H1 (cell line): ENCODE results near the gene TTC9. TPM values are rescaled to one million over a fixed set of nuclear protein-coding genes. Genes with fewer than 3 reads are reported as not detected.

ENCODE experiments used
- CTCF ChIA-PET: fragments of 300-600 bp; sonication (Branson Sonifier 250); formaldehyde crosslinking; loops from one replicate; lab custom pipeline; 2021; ENCODE audit not compliant: partially characterized antibody; lab: Charles Lee
- POLR2A ChIA-PET: fragments of 300-600 bp; sonication (Branson Sonifier 250); formaldehyde crosslinking; loops from one replicate; lab custom pipeline; 2021; ENCODE audit warnings: inconsistent platforms; ENCODE audit not compliant: partially characterized antibody; lab: Charles Lee
- DNase-seq, 2 experiments: peaks; one replicate each; pipeline versions ENCODE4 v3.0.0 to v3.0.0-alpha.2; 2010 to 2022; ENCODE audit warnings: low spot score in 2 of 2, low read depth in 1 of 2, mixed read lengths in 1 of 2
- FAIRE-seq: peaks from 2 replicates; lab custom pipeline; 2011; peaks lifted over from hg19 to GRCh38; lab: Jason Lieb, UNC
- H2AFZ ChIP-seq: 2 replicates; pipeline ENCODE4 v1.8.1; 2012; ENCODE audit warnings: low read length, inconsistent platforms
- H2AK5ac ChIP-seq: 2 replicates; pipeline ENCODE4 v1.6.1; 2013; ENCODE audit warnings: low read depth, low read length
- H2BK120ac ChIP-seq: replicated peaks from 2 replicates; pipeline ENCODE3; 2013; ENCODE audit warnings: low read depth, low read length, inconsistent platforms
- H2BK12ac ChIP-seq: 2 replicates; pipeline ENCODE4 v1.6.1; 2013; ENCODE audit warnings: low read depth, low read length
- H2BK15ac ChIP-seq: 2 replicates; pipeline ENCODE4 v1.6.1; 2013; ENCODE audit warnings: low read length
- H2BK20ac ChIP-seq: 2 replicates; pipeline ENCODE4 v1.6.1; 2013; ENCODE audit warnings: low read length
- H2BK5ac ChIP-seq: 2 replicates; pipeline ENCODE4 v1.6.1; 2013; ENCODE audit warnings: low read depth, low read length
- H3K14ac ChIP-seq: 2 replicates; pipeline ENCODE4 v1.6.1; 2013; ENCODE audit warnings: inconsistent platforms; ENCODE audit not compliant: insufficient read length
- H3K18ac ChIP-seq: 2 replicates; pipeline ENCODE4 v1.6.1; 2013; ENCODE audit warnings: low read length; ENCODE audit errors: extremely low read depth
- H3K23ac ChIP-seq: 2 replicates; pipeline ENCODE4 v1.6.1; 2013; ENCODE audit warnings: inconsistent platforms; ENCODE audit not compliant: insufficient read length
- H3K23me2 ChIP-seq: 2 replicates; pipeline ENCODE4 v1.6.1; 2013; ENCODE audit warnings: low read depth, low read length
- H3K27ac ChIP-seq: 2 replicates; pipeline ENCODE4 v1.6.1; 2011; ENCODE audit warnings: low read depth, low read length, inconsistent platforms
- H3K27me3 ChIP-seq, 4 experiments: replicated peaks in 1 of 4; 1 replicate in 1 of 4; 2 replicates in 3 of 4; pipeline versions ENCODE4 v1.6.1 to v1.8.1; 2011 to 2013; ENCODE audit warnings: low read length in 3 of 4, mild to moderate bottlenecking in 3 of 4, inconsistent platforms in 2 of 4, mixed read lengths in 2 of 4, moderate library complexity in 1 of 4; ENCODE audit not compliant: control insufficient read depth in 3 of 4, insufficient read depth in 3 of 4; ENCODE audit errors: extremely low read depth in 1 of 4
- H3K36me3 ChIP-seq, 4 experiments: 2 replicates each; pipeline versions ENCODE4 v1.6.1 to v1.8.1; 2011 to 2013; ENCODE audit warnings: mild to moderate bottlenecking in 4 of 4, low read length in 3 of 4, moderate library complexity in 2 of 4, control low read depth in 1 of 4, inconsistent platforms in 1 of 4; ENCODE audit not compliant: insufficient read depth in 4 of 4, control insufficient read depth in 2 of 4
- H3K4ac ChIP-seq: replicated peaks from 2 replicates; pipeline ENCODE3; 2013; ENCODE audit warnings: low read length, low read depth, mixed read lengths, inconsistent platforms; ENCODE audit not compliant: insufficient read length
- H3K4me1 ChIP-seq, 4 experiments: replicated peaks in 1 of 4; 1 replicate in 1 of 4; 2 replicates in 3 of 4; pipeline versions ENCODE4 v1.6.1 to v1.8.1; 2011 to 2013; ENCODE audit warnings: low read length in 3 of 4, inconsistent platforms in 2 of 4, mixed read lengths in 1 of 4; ENCODE audit not compliant: insufficient read depth in 4 of 4, control insufficient read depth in 3 of 4
- H3K4me2 ChIP-seq, 2 experiments: 2 replicates each; pipeline versions ENCODE4 v1.6.1 to v1.8.1; 2011 to 2013; ENCODE audit warnings: low read depth in 2 of 2, low read length in 2 of 2, control low read depth in 1 of 2, inconsistent platforms in 1 of 2, mild to moderate bottlenecking in 1 of 2; ENCODE audit not compliant: insufficient read depth in 1 of 2
- H3K4me3 ChIP-seq, 4 experiments: fragments of 200-600, 300-600 bp in 1 of 4; sonication (generic), shearing (Covaris generic), sonication (Bioruptor Twin) in 1 of 4; 2 replicates each; pipeline versions ENCODE4 v1.5.1 to v1.8.1; 2011 to 2016; ENCODE audit warnings: low read length in 4 of 4, low read depth in 3 of 4, control low read depth in 2 of 4, inconsistent platforms in 2 of 4, mild to moderate bottlenecking in 2 of 4, mixed read lengths in 1 of 4, moderate library complexity in 1 of 4; ENCODE audit not compliant: insufficient read depth in 2 of 4; ENCODE audit errors: extremely low read depth in 1 of 4
- H3K56ac ChIP-seq: replicated peaks from 2 replicates; pipeline ENCODE3; 2013; ENCODE audit warnings: low read depth, mild to moderate bottlenecking, mixed read lengths, low read length, inconsistent platforms; ENCODE audit not compliant: insufficient read length
- H3K79me1 ChIP-seq: 2 replicates; pipeline ENCODE4 v1.6.1; 2013; ENCODE audit warnings: low read depth, low read length, control low read depth
- H3K79me2 ChIP-seq, 2 experiments: 2 replicates each; pipeline versions ENCODE4 v1.6.1 to v1.8.1; 2012 to 2013; ENCODE audit warnings: low read length in 2 of 2, mild to moderate bottlenecking in 2 of 2, inconsistent platforms in 1 of 2; ENCODE audit not compliant: insufficient read depth in 2 of 2, control insufficient read depth in 1 of 2
- H3K9ac ChIP-seq, 4 experiments: replicated peaks in 1 of 4; 1 replicate in 1 of 4; 2 replicates in 3 of 4; pipeline versions ENCODE4 v1.6.1 to v1.8.1; 2011 to 2013; ENCODE audit warnings: low read depth in 3 of 4, low read length in 3 of 4, control low read depth in 2 of 4, mild to moderate bottlenecking in 2 of 4, moderate library complexity in 2 of 4, inconsistent platforms in 1 of 4; ENCODE audit errors: extremely low read depth in 1 of 4
- H3K9me3 ChIP-seq, 2 experiments: 2 replicates each; pipeline versions ENCODE4 v1.6.1 to v1.8.1; 2012 to 2013; ENCODE audit warnings: mild to moderate bottlenecking in 2 of 2, moderate library complexity in 2 of 2, control low read depth in 1 of 2, inconsistent platforms in 1 of 2, low read depth in 1 of 2, low read length in 1 of 2, mixed read lengths in 1 of 2; ENCODE audit not compliant: insufficient read depth in 2 of 2
- H4K20me1 ChIP-seq, 2 experiments: replicated peaks in 1 of 2; 2 replicates each; pipeline versions ENCODE3 to v1.8.1; 2011 to 2013; ENCODE audit warnings: inconsistent platforms in 2 of 2, low read length in 2 of 2, mild to moderate bottlenecking in 1 of 2; ENCODE audit not compliant: insufficient read depth in 2 of 2, control insufficient read depth in 1 of 2
- H4K5ac ChIP-seq: 2 replicates; pipeline ENCODE4 v1.6.1; 2013; ENCODE audit warnings: low read length, low read depth, mixed read lengths, inconsistent platforms; ENCODE audit not compliant: insufficient read length
- H4K8ac ChIP-seq: 2 replicates; pipeline ENCODE4 v1.8.0; 2013; ENCODE audit warnings: mild to moderate bottlenecking, moderate library complexity, low read length, inconsistent platforms; ENCODE audit not compliant: insufficient read depth; ENCODE audit errors: extremely low read depth
- H4K91ac ChIP-seq: replicated peaks from 2 replicates; pipeline ENCODE3; 2013; ENCODE audit warnings: low read length, mixed read lengths, inconsistent platforms; ENCODE audit not compliant: insufficient read length
- CREB1 ChIP-seq: IDR thresholded peaks from 2 replicates; pipeline ENCODE4 v1.6.1; 2012; ENCODE audit warnings: inconsistent platforms
- EP300 ChIP-seq, 2 experiments: IDR thresholded peaks; 1 replicate in 1 of 2; 2 replicates in 1 of 2; pipeline ENCODE4 v1.6.1; 2011 to 2012; ENCODE audit warnings: low read depth in 2 of 2, low read length in 2 of 2, mild to moderate bottlenecking in 2 of 2, borderline replicate concordance in 1 of 2, inconsistent platforms in 1 of 2, moderate library complexity in 1 of 2
- GTF2F1 ChIP-seq: IDR thresholded peaks from 2 replicates; pipeline ENCODE4 v1.6.1; 2012; ENCODE audit warnings: low read depth, low read length, improper control_type of control experiment, borderline replicate concordance
- KDM4A ChIP-seq: IDR thresholded peaks from one replicate; pipeline ENCODE4 v1.7.1; 2012; ENCODE audit warnings: low read depth, mild to moderate bottlenecking, moderate library complexity, low read length, inconsistent platforms; ENCODE audit not compliant: severe bottlenecking
- MAFK ChIP-seq: IDR thresholded peaks from 2 replicates; pipeline ENCODE4 v1.6.1; 2012; ENCODE audit warnings: low read depth, mild to moderate bottlenecking, improper control_type of control experiment, low read length
- NANOG ChIP-seq: IDR thresholded peaks from 2 replicates; pipeline ENCODE4 v1.6.1; 2011; ENCODE audit warnings: low read length, low read depth, mild to moderate bottlenecking, inconsistent platforms; ENCODE audit not compliant: insufficient read depth, poor library complexity, severe bottlenecking
- PHF8 ChIP-seq: fragments of 200-600 bp; sonication (generic); conservative IDR thresholded peaks from 2 replicates; pipeline ENCODE4 v1.7.1; 2012; ENCODE audit warnings: low read depth, mild to moderate bottlenecking, inconsistent platforms, low read length, moderate library complexity
- POLR2A ChIP-seq, 2 experiments: IDR thresholded peaks; 1 replicate in 1 of 2; 2 replicates in 1 of 2; pipeline ENCODE4 v1.6.1; 2011; ENCODE audit warnings: low read depth in 2 of 2, low read length in 2 of 2, mild to moderate bottlenecking in 2 of 2; ENCODE audit errors: control extremely low read depth in 1 of 2
- TCF12 ChIP-seq: IDR thresholded peaks from 2 replicates; pipeline ENCODE4 v1.6.1; 2011; ENCODE audit warnings: low read depth, mild to moderate bottlenecking, low read length
- YY1 ChIP-seq: IDR thresholded peaks from 2 replicates; pipeline ENCODE4 v1.6.1; 2011; ENCODE audit warnings: low read depth, mild to moderate bottlenecking, low read length
- WGBS, 2 experiments: shearing (Covaris generic) in 1 of 2; methylation state at CpG; one replicate each; pipeline versions ENCODE4 v1.1.6 to v1.1.7; 2013 to 2015; ENCODE audit warnings: low lambda C conversion rate in 2 of 2, mixed read lengths in 2 of 2, inconsistent platforms in 1 of 2, low coverage in 1 of 2, missing lambda C conversion rate in 1 of 2; ENCODE audit not compliant: insufficient replicate concordance in 2 of 2, insufficient coverage in 1 of 2, insufficient read length in 1 of 2; ENCODE audit errors: extremely low coverage in 1 of 2, missing lambda C conversion rate in 1 of 2; 5-methylcytosine and 5-hydroxymethylcytosine counted together
- polyA plus RNA-seq, 7 experiments: library from polyadenylated mRNA; depleted of rRNA in 3 of 7; stranded (reverse) in 5 of 7; unstranded in 2 of 7; fragments of >200 nt in 5 of 7; fragments of 200-250 nt in 2 of 7; gene quantifications; 1 replicate in 5 of 7; 2 replicates in 1 of 7; 4 replicates in 1 of 7; pipeline versions ENCODE4 v1.2.1 to v1.2.3, GENCODE V29; 2011 to 2013; ENCODE audit warnings: missing spikeins in 2 of 7, mixed read lengths in 2 of 7
- total RNA-seq: library from RNA; stranded (reverse); fragmentation: NEBNext Ultra II Directional; extraction: Animal tissue kit (Norgen Biotek cat#: 25700); gene quantifications from 2 replicates; pipeline ENCODE4 v1.2.1, GENCODE V29; 2021
- TF ChIP-seq, protein P1 (sequence below): IDR thresholded peaks from 2 replicates; pipeline ENCODE4 v1.6.1; 2011; ENCODE audit warnings: low read depth, mild to moderate bottlenecking, low read length; ENCODE audit not compliant: insufficient read depth
- TF ChIP-seq, protein P2 (sequence below): IDR thresholded peaks from 2 replicates; pipeline ENCODE4 v1.6.1; 2011; ENCODE audit warnings: low read length, improper control_type of control experiment

Gene TTC9
- total and polyA plus RNA-seq, 2 of the 8 experiments (the other 6 are each of a cell fraction or from before 2014, with no cell fraction given): 21.0 to 29.5 TPM

DNA sequence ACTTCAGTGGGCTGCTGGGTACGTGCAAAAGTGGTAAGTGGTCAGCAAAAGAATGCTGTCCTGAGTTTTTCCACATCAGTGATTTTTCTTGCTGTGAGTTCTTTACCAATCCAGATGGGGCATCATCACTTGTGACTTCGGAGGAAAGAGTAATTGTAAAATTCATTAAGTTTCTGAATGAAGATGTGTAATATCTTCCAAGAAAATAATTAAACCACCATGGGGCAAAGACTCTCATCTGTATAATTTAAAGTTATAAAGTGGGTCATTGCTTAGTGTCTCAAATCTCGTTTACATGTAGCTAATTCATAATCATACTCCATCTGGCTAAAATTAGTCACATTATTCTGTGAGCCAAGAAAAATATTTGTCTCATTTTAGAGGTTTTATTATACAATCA is 30.5 kb upstream of the TTC9 start:
- no peak for DNase-seq
- Histone ChIP-seq H2BK5ac (no peak overlapping the region), H4K8ac (no peak overlapping the region), H3K23me2 (no peaks in the 10 kb centered on the region; the same call in 1 of the 2 replicates), H3K79me1 (no peaks in the 10 kb centered on the region), H3K4me2 (no peak overlapping the region), H3K4me1 (no peaks in the 10 kb centered on the region), H2BK120ac (no peak overlapping the region), H3K14ac (no peak overlapping the region), H2BK12ac (no peak overlapping the region), H4K5ac (no peak overlapping the region), H3K79me2 (no peaks in the 10 kb centered on the region), H3K18ac (no peak overlapping the region), H4K20me1 (no peaks in the 10 kb centered on the region), H3K56ac (no peak overlapping the region), H2BK20ac (no peak overlapping the region), H2AK5ac (no peak overlapping the region), H2BK15ac (no peak overlapping the region), H3K23ac (no peak overlapping the region), H4K91ac (no peak overlapping the region), H3K4me3 (no peak overlapping the region), H3K36me3 (no peaks in the 10 kb centered on the region), H3K9ac (no peak overlapping the region), H3K27me3 (no peaks in the 10 kb centered on the region), H2AFZ (no peak overlapping the region), H3K27ac (no peak overlapping the region), H3K4ac (no peak overlapping the region), H3K9me3 (no peaks in the 10 kb centered on the region)
- 80% methylated on average over 3 of the region's 3 CpGs; no CpG with 5 or more reads in 1 of the 2 experiments for WGBS, 2 experiments
- CTCF ChIA-PET: no interaction called here
- no peak for FAIRE-seq
- POLR2A ChIA-PET: interaction anchor here (1.2 to 1.8 kb wide), 2 partner anchors 9 to 13 kb away, joined by 4 to 6 read pairs; no protein-coding TSS in a partner anchor
- TF ChIP-seq CREB1 (no peak), KDM4A (no peak), YY1 (no peak), GTF2F1 (no peak), EP300 (IDR thresholded peaks at IDR 0.05; ENCODE audit: borderline replicate concordance in 1 of 2, low read depth in 2 of 2, low read length in 2 of 2) (no peak), MAFK (no peak), POLR2A (IDR thresholded peaks at IDR 0.05; ENCODE audit: control extremely low read depth in 1 of 2, low read depth in 2 of 2, low read length in 2 of 2) (no peak), PHF8 (no peak), TCF12 (no peak), NANOG (no peak)
- TF ChIP-seq, protein P1, sequence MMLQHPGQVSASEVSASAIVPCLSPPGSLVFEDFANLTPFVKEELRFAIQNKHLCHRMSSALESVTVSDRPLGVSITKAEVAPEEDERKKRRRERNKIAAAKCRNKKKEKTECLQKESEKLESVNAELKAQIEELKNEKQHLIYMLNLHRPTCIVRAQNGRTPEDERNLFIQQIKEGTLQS: no peak
- TF ChIP-seq, protein P2, sequence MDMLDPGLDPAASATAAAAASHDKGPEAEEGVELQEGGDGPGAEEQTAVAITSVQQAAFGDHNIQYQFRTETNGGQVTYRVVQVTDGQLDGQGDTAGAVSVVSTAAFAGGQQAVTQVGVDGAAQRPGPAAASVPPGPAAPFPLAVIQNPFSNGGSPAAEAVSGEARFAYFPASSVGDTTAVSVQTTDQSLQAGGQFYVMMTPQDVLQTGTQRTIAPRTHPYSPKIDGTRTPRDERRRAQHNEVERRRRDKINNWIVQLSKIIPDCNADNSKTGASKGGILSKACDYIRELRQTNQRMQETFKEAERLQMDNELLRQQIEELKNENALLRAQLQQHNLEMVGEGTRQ: no peak
